ENCODE results near the gene ARAP1.
"Not testable (repeated sequence)": the region's sequence is repeated elsewhere in the genome, so short reads cannot be mapped to it uniquely, and the experiment has no call there.

ARAP1 gene

GRCh38 chr11:72792437-72793021 lies 40.3 kb upstream of the ARAP1 start:
- no peak overlapping the region for H3K4me3 ChIP-seq (ENCODE audit: low read depth, low read length)
- no peak for TF ChIP-seq POLR2A (IDR thresholded peaks at IDR 0.05; ENCODE audit: extremely low read depth, insufficient read length)
- no peak for TF ChIP-seq MAX (IDR thresholded peaks at IDR 0.05; ENCODE audit: low read depth, low read length)
- TF ChIP-seq MYC (IDR thresholded peaks at IDR 0.05; ENCODE audit: low read depth, low read length), result no peak
- no peak for TF ChIP-seq CTCF (IDR thresholded peaks at IDR 0.05; ENCODE audit: low read depth, low read length)
- no peak for DNase-seq (ENCODE audit: low read depth)

GRCh38 chr11:72791228-72791627 lies 39.0 kb upstream of the ARAP1 start:
- H3K4me3 ChIP-seq (ENCODE audit: low read depth, low read length); DNase-seq (ENCODE audit: low read depth): not testable (repeated sequence)

DNA sequence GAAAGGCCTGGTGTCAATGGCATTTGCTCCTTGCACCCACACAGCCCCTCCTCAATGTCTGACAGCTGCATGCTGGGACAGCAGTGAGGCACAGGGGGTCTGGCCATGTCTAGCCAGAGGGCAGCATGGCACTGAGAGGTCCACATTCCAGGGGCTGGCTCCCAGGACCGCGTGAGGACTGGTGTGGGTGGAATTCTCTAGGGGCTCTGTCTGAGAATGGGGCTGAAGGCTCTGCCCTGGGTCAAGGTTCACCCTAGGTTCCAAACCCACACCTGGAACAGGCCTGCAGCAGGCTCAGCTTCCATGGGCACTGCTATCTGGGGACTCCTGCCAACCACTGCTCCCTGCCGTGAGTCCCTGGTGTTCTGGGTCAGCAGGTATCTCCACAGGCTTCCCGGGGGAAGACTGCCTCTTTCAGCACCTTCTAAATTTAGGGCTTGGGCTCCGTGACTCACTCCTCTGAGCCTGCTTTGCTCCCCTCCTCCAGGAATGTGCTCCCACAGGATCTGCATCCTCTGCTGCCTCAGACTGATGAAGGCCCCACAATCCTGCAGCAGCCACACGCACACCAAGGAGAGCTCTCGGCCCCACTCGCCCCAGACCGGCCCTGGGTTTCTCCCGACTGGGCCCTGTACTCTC lies 37.4 kb upstream of the ARAP1 start:
- DNase-seq (ENCODE audit: low read depth), result no peak
- H3K4me3 ChIP-seq (ENCODE audit: low read depth, low read length), result no peak overlapping the region
- TF ChIP-seq CTCF (IDR thresholded peaks at IDR 0.05; ENCODE audit: low read depth, low read length) (no peak), MYC (IDR thresholded peaks at IDR 0.05; ENCODE audit: low read depth, low read length) (no peak), POLR2A (IDR thresholded peaks at IDR 0.05; ENCODE audit: extremely low read depth, insufficient read length) (no peak), MAX (IDR thresholded peaks at IDR 0.05; ENCODE audit: low read depth, low read length) (no peak)

- DNase-seq (ENCODE audit: low read depth), result no peak
- no peak overlapping the region for H3K4me3 ChIP-seq (ENCODE audit: low read depth, low read length)
- no peak for TF ChIP-seq CTCF (IDR thresholded peaks at IDR 0.05; ENCODE audit: low read depth, low read length)
- TF ChIP-seq POLR2A (IDR thresholded peaks at IDR 0.05; ENCODE audit: extremely low read depth, insufficient read length), result no peak
- no peak for TF ChIP-seq MAX (IDR thresholded peaks at IDR 0.05; ENCODE audit: low read depth, low read length)
- TF ChIP-seq MYC (IDR thresholded peaks at IDR 0.05; ENCODE audit: low read depth, low read length), result no peak
Observed at GRCh38 chr11:72788241-72788640, 36.0 kb upstream of the ARAP1 start.

GRCh38 chr11:72787216-72788104 lies 35.3 kb upstream of the ARAP1 start:
- TF ChIP-seq MAX (IDR thresholded peaks at IDR 0.05; ENCODE audit: low read depth, low read length), result peak; percentile 29; the same call in 1 of the 2 replicates
- no peak for TF ChIP-seq POLR2A (IDR thresholded peaks at IDR 0.05; ENCODE audit: extremely low read depth, insufficient read length)
- peak; percentile 20 for TF ChIP-seq CTCF (IDR thresholded peaks at IDR 0.05; ENCODE audit: low read depth, low read length)
- peak; percentile 78 for DNase-seq (ENCODE audit: low read depth)
- no peak overlapping the region for H3K4me3 ChIP-seq (ENCODE audit: low read depth, low read length)
